GM18517 (cell line): ENCODE data around the gene CKM.
"Not testable (repeated sequence)": the region's sequence is repeated elsewhere in the genome, so short reads cannot be mapped to it uniquely, and the experiment has no call there.

Source experiments
- ATAC-seq: cut with Tn5 transposase; IDR thresholded peaks from one replicate; pipeline ENCODE4 v1.9.1; 2021; ENCODE audit warnings: mild to moderate bottlenecking, moderate library complexity; ENCODE audit not compliant: unreplicated experiment

Gene CKM

GRCh38 chr19:45293682-45294081, 29.0 kb downstream of the CKM start:
- no peak for ATAC-seq

GRCh38 chr19:45291834-45292233, 30.8 kb downstream of the CKM start:
- ATAC-seq, result no peak

DNA sequence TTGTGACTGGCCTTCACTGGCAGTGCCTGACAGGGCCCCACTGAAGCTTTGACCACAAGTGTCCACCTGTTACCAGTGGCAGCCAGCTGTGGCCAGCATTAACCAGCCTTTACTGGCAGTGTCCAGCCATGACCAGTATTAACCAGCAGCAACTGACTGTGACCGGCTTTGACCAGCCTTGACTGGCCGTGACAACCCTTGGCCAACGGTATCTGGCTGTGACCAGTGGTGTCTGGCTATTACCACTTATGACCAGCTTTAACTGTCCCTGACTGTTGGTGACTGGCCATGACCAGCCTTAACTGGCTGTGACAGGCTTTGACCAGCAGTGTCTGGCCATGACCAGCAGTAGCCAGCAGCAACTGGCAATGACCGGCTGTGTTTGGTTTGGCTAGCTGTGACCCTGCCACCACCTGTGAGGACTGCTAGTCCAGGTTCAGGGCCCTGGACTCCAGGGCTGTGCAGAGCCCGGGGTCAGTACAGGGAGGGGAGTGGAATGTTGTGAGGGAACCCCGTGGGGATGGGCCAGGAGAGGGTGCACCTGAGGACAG, 32.2 kb downstream of the CKM start:
- no peak for ATAC-seq

GRCh38 chr19:45283443-45284033, 39.1 kb downstream of the CKM start:
- ATAC-seq, result no peak

DNA sequence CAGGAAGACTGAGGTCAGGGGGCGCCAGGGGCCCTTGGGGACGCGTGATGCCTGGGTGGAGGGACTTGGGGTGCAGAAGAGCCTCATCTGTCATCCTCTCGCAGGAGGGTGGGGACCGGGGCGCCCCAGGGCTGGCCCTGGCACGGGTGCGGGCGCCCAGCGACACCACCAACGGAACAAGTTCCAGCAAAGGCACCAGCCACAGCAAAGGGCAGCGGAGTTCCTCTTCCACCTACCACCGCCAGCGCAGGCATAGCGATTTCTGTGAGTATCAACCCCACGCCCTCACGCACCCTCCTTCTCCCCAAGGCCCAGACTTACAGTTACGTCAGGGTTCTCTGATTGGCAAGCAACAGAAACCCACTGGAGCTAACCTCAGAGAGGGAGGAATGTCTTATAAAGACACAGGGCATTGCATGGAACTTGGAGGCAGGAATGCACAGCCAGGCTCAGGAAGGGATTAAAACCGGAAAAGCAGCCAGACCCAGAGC, 42.2 kb downstream of the CKM start:
- no peak for ATAC-seq

DNA sequence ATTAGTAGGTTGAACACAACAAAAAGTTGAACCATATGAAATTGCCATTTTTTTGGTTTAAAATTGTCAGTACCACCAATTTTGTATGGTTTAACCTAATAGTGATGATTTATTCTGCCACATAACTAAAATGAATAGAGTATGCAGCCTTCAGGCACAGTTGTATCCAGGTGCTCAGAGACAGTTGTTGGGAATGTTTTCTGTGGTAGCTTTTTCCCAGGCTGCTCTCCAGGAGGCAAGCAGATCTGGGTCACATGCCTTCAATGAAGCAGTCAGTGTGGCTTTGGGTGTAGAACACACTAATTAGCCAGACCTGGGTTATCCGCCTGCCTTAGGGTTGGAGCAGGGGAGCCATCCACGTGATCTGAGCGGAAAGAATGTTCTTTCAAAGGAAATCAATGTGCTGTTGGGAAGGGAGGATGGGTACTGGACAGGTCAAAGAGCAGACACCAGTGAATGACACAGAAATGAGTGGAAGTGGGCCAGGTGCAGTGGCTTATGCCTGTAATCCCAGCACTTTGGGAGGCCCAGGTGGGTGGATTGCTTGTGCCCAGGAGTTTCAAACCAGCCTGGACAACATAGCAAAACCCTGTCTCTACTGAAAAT, 43.0 kb downstream of the CKM start:
- no peak for ATAC-seq

GRCh38 chr19:45278087-45278486, 44.6 kb downstream of the CKM start:
- ATAC-seq, result no peak

GRCh38 chr19:45276284-45276687, 46.4 kb downstream of the CKM start:
- no peak for ATAC-seq

GRCh38 chr19:45275370-45275971, 47.2 kb downstream of the CKM start:
- no peak for ATAC-seq

DNA sequence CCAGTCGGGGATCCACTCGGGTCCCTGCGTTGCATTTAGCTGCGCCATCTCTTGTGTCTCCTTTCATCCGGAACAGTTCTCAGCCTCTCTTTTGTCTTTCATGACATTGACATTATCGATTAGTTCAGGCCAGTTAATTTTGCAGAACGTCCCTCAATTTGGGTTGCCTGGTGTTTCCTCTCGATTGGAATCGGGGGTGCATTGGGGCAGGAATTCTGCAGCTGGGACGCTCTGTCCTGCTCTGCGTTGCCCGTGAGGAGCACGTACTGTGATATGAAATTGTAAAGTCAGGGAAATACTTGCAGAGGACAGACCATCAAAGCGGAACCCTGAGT, 49.2 kb downstream of the CKM start:
- no peak for ATAC-seq

GRCh38 chr19:45271735-45272108, 51.0 kb downstream of the CKM start:
- ATAC-seq, result no peak

DNA sequence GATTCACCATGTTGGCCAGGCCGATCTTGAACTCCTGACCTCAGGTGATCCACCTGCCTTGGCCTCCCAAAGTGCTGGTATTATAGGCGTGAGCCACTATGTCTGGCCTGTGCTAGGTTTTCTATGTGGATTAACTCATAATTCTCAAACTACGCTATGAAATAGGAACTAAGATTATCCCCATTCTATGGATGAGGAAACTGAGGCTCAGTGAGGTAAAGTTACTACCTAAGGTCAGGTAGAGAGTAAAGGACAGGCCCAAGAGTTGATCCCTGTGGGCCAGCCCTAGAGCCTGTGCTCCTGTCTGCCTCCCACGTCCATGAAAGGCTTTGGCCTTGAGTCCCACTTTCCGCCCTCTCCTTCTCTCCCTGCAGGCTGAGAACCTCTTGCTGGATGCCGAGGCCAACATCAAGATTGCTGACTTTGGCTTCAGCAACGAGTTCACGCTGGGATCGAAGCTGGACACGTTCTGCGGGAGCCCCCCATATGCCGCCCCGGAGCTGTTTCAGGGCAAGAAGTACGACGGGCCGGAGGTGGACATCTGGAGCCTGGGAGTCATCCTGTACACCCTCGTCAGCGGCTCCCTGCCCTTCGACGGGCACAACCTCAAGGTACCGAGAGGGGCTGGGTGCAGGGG, 51.5 kb downstream of the CKM start:
- no peak for ATAC-seq

- not testable (repeated sequence) for ATAC-seq
Measured at GRCh38 chr19:45269939-45270338, 52.7 kb downstream of the CKM start.

DNA sequence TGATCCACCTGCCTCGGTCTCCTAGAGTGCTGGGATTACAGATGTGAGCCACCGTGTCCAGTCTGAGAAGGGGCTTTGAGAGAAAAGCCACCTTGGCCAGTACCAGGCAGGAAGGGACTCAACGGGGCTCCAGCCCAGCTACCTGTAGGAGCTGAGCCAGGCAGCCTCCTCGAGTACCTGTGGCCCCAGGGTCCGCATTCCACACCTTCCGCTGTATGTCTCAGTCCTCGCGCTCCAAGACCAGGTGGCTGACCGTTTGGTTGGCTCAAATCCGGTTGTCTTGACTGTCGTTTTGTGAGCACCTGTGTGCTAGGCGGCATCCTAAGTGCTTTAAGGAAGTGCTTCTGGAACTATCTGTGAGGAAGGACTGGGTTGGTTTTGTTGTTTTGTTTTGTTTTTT, 55.4 kb downstream of the CKM start:
- ATAC-seq, result no peak

DNA sequence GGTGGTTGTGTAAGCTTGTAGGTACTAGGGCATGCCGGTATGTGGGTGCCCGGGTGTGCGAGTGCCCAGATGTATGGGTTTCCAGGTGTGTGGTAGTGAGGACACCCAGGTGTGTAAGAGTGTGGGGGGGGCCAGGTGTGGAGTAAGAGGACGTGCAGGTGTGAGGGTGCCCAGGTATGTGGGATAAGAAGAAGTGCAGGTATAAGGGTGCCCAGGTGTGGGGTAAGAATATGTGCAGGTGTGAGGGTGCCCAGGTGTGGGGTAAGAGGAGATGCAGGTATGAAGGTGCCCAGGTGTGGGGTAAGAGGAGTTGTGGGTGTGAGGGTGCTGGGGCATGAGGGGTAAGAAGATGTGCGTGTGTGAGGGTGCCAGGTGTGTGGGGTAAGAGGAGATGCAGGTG, 57.3 kb downstream of the CKM start:
- no peak for ATAC-seq

DNA sequence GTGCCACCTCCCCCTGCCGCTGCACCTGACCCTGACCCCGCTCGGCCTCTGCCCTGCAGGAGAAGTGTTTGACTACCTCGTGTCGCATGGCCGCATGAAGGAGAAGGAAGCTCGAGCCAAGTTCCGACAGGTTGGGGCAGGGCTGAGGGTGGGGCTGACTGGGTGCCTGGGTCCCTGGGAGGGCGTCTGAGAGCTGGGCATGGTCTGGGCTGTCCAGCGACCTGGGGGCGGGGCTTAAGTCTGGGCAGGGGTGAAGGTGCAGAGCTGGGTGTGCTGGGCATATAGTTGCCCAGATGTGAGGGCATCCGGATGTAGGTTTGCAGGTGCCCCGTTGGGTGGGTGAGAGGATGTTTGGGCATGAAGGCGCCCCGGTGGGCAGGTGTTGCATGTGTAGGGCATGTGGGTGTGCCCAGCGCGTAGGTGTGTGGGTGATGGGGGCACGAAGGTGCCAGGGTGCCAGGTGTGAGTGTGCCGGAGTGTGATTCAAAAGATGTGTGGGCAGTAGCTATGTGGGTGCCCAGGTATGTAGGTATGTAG, 57.8 kb downstream of the CKM start:
- ATAC-seq, result no peak

DNA sequence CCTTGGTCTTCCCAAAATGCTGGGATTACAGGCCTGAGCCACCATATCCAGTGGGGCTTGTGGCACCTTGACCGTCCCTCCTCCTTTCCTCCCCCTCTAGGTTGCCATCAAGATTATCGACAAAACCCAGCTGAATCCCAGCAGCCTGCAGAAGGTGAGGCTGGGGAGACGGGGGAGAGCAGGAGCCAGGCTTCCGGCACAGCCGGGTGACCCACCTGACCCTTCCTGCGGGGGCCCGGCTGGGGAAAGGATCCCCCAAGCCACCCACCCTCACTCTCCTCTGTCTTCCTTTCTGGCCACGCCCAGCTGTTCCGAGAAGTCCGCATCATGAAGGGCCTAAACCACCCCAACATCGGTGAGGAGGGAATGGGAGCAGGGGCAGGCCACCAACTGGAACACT, 59.7 kb downstream of the CKM start:
- ATAC-seq, result no peak

GRCh38 chr19:45262570-45262969, 60.1 kb downstream of the CKM start:
- no peak for ATAC-seq

DNA sequence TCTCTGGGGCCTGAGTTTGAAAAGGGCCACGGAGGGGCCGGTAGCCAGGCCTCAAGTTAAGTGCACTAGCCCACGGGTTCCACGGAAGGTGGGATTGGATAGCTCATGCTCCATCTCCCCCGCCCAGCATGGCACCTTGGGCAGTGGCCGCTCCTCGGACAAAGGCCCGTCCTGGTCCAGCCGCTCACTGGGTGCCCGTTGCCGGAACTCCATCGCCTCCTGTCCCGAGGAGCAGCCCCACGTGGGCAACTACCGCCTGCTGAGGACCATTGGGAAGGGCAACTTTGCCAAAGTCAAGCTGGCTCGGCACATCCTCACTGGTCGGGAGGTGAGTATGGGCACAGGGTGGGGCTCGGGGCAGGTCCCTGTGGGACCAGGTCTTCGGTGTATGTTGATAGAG, 63.8 kb downstream of the CKM start:
- no peak for ATAC-seq

DNA sequence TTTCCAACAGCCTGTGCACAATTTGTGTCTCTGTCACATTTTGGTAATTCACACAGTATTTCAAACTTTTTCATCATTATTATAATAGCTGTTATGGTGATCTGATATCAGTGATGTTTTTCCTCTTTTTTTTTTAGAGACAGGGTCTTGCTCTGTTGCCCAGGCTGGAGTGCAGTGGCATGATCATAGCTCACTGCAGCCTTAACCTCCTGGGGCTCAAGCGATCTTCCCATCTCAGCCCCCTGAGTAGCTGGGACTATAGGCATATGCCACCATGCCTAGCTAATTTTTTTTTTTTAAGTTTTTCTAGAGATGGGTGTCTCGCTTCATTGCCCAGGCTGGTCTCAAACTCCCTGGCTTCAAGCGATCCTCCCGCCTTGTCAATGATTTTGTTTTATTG, 65.8 kb downstream of the CKM start:
- ATAC-seq, result no peak
